ENCODE results near the gene OR2G6. TPM values are rescaled to one million over a fixed set of nuclear protein-coding genes. Genes with fewer than 3 reads are reported as not detected.

The OR2G6 gene
- not detected in 2 replicates for total RNA-seq (ENCODE audit: low replicate concordance)

GRCh38 chr1:248507773-248508172 lies at the start of gene OR2G6:
Gene OR2G6, plus strand, starts transcription at chr1:248508073. Its CDS starts 13,574 bp downstream, at chr1:248521647.

GRCh38 chr1:248473051-248473450 lies 34.8 kb upstream of the OR2G6 start, which contains the start of gene OR2T3:
Gene OR2T3, plus strand, starts transcription at chr1:248473351. Its CDS starts 0 bp downstream, at chr1:248473351.

DNA sequence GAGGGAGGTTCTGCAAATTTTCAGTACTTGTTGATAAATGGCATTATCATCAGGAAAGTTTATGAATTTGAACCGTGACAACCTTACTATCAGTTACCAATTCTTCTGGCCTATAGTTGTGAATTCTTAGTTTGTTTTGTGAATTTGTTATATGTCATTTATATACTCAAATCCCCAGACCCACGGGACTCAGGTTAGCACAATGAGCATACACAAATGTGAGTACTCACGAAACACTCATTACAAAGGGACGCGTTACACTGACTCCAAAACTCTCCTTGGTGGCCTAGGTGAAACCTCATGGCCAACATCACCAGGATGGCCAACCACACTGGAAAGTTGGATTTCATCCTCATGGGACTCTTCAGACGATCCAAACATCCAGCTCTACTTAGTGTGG lies 19.6 kb upstream of the OR2G6 start, which contains the start of gene OR2T5:
Gene OR2T5 (plus strand): TSS at position 301 of the 400 bp plus-strand sequence. CDS start 0 bp downstream, at position 301.

GRCh38 chr1:248562672-248563071 lies 54.8 kb downstream of the OR2G6 start, which contains the start of gene OR2T29:
Gene OR2T29, minus strand, starts transcription at chr1:248562772. Its CDS starts 3,281 bp downstream, at chr1:248559491.

GRCh38 chr1:248574657-248575056 lies 66.8 kb downstream of the OR2G6 start, which contains the start of gene OR2T34:
Gene OR2T34, minus strand, starts transcription at chr1:248574757. Its CDS starts 0 bp downstream, at chr1:248574757.

Other genes with a start within 250 kb of the OR2G6 start
- gene OR2T33, start 230.1 kb upstream of the OR2G6 start, total RNA-seq (ENCODE audit: low replicate concordance) = not detected in 2 replicates
- gene OR2T12, start 204.6 kb upstream of the OR2G6 start, total RNA-seq (ENCODE audit: low replicate concordance) = not detected in 2 replicates
- gene OR2M7, start 183.5 kb upstream of the OR2G6 start, total RNA-seq (ENCODE audit: low replicate concordance) = not detected in 2 replicates
- gene OR14C36, start 159.3 kb upstream of the OR2G6 start, total RNA-seq (ENCODE audit: low replicate concordance) = not detected in 2 replicates
- not detected in 2 replicates for gene OR2T4, start 146.4 kb upstream of the OR2G6 start, total RNA-seq (ENCODE audit: low replicate concordance)
- not detected in 2 replicates for gene OR2T6, start 132.3 kb upstream of the OR2G6 start, total RNA-seq (ENCODE audit: low replicate concordance)
- not detected in 2 replicates for gene OR2T1, start 105.0 kb upstream of the OR2G6 start, total RNA-seq (ENCODE audit: low replicate concordance)
- not detected in 2 replicates for gene OR2T2, start 62.4 kb upstream of the OR2G6 start, total RNA-seq (ENCODE audit: low replicate concordance)
- gene OR2T3, start 34.7 kb upstream of the OR2G6 start, total RNA-seq (ENCODE audit: low replicate concordance) = not detected in 2 replicates
- not detected in 2 replicates for gene OR2T5, start 19.5 kb upstream of the OR2G6 start, total RNA-seq (ENCODE audit: low replicate concordance)
- not detected in 2 replicates for gene OR2T29, start 54.7 kb downstream of the OR2G6 start, total RNA-seq (ENCODE audit: low replicate concordance)
- not detected in 2 replicates for gene OR2T34, start 66.7 kb downstream of the OR2G6 start, total RNA-seq (ENCODE audit: low replicate concordance)
- not detected in 2 replicates for gene OR2T10, start 89.6 kb downstream of the OR2G6 start, total RNA-seq (ENCODE audit: low replicate concordance)
- not detected in 2 replicates for gene OR2T11, start 127.0 kb downstream of the OR2G6 start, total RNA-seq (ENCODE audit: low replicate concordance)
- not detected in 2 replicates for gene OR2T35, start 137.2 kb downstream of the OR2G6 start, total RNA-seq (ENCODE audit: low replicate concordance)
- not detected in 2 replicates for gene OR2T27, start 147.5 kb downstream of the OR2G6 start, total RNA-seq (ENCODE audit: low replicate concordance)
- gene OR14I1, start 194.7 kb downstream of the OR2G6 start, total RNA-seq (ENCODE audit: low replicate concordance) = not detected in 2 replicates
- 0.30 and 0.35 TPM in 2 replicates for gene LYPD8, start 247.7 kb downstream of the OR2G6 start, total RNA-seq (ENCODE audit: low replicate concordance)